Fibroblast of villous mesenchyme (primary cell): Measurements from ENCODE around the gene GEMIN2. TPM values are rescaled to one million over a fixed set of nuclear protein-coding genes. Genes with fewer than 3 reads are reported as not detected.
"Not testable (repeated sequence)": the region's sequence is repeated elsewhere in the genome, so short reads cannot be mapped to it uniquely, and the experiment has no call there.

Experiments
- DNase-seq: peaks from one replicate; pipeline ENCODE4 v3.0.0-alpha.2; 2010; ENCODE audit warnings: low read depth
- H3K4me3 ChIP-seq: 2 replicates; pipeline ENCODE4 v1.5.1; 2011; ENCODE audit warnings: low read depth, mild to moderate bottlenecking, low read length
- CTCF ChIP-seq: IDR thresholded peaks from 2 replicates; pipeline ENCODE4 v1.5.1; 2012; ENCODE audit warnings: low read depth, mild to moderate bottlenecking, low read length; ENCODE audit not compliant: insufficient read depth
- total RNA-seq: library from RNA; depleted of rRNA; stranded (reverse); fragments of >200 nt; gene quantifications from 2 replicates; pipeline ENCODE4 v1.2.3, GENCODE V29; 2012

The GEMIN2 gene
- total RNA-seq, 1 donor = 35.4 TPM

- TF ChIP-seq CTCF = no peak
- DNase-seq = peak; percentile 67
- peak overlapping the region; percentile 94 for H3K4me3 ChIP-seq
Measured at GRCh38 chr14:39102265-39102968, 11.7 kb upstream of the GEMIN2 start.

- TF ChIP-seq CTCF = no peak
- H3K4me3 ChIP-seq = peak within 1 kb of the TSS; percentile 94
- peak; percentile 94 for DNase-seq
Measured at GRCh38 chr14:39102969-39103957, 10.9 kb upstream of the GEMIN2 start, which contains the start of gene SEC23A. Gene SEC23A (minus strand): TSS chr14:39103235. CDS start chr14:39096118, 7,117 bp downstream.

DNA sequence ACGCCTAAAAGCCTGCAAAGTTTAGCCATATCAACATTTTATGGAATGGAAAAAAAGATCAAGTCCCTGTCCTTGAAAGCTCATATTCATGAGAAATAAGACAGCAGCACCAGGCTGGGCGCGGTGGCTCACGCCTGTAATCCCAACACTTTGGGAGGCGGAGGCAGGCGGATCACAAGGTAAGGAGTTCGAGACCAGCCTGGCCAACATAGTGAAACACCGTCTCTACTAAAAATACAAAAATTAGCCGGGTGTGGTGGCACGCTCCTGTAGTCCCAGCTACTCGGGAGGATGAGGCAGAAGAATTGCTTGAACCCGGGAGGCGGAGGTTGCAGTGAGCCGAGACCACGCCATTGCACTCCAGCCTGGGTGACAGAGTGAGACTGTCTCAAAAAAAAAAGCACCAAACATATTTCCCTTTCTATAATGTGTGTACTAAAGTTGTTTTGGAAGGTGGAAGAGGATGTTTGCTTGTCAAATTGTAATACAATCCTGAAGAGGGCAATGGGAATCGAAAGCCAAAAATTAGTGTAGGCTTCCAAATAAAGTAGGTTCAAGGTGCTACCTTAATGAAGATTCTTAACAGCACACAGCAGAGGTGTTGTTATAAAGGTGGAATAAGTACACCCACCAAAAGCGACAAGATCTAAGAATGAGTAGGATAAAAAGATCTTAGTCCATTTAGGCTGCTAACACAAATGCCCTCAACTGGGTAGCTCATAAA is 9.9 kb upstream of the GEMIN2 start:
- not testable (repeated sequence) for DNase-seq
- H3K4me3 ChIP-seq = peak overlapping the region; percentile 94

GRCh38 chr14:39107591-39107996 is 6.5 kb upstream of the GEMIN2 start:
- DNase-seq = peak; percentile 45
- H3K4me3 ChIP-seq = no peak overlapping the region
- TF ChIP-seq CTCF = peak; percentile 51

GRCh38 chr14:39108791-39109190 is 5.3 kb upstream of the GEMIN2 start:
- no peak for TF ChIP-seq CTCF
- H3K4me3 ChIP-seq = no peak overlapping the region
- DNase-seq = no peak

GRCh38 chr14:39109893-39110715 is 4.0 kb upstream of the GEMIN2 start:
- TF ChIP-seq CTCF = no peak
- peak overlapping the region; percentile 12 for H3K4me3 ChIP-seq
- no peak for DNase-seq
